ENCODE results near the gene PLXNA2. TPM values are rescaled to one million over a fixed set of nuclear protein-coding genes. Genes with fewer than 3 reads are reported as not detected.

PLXNA2 gene
- total and polyA plus RNA-seq, 9 donors = 17.8 to 43.3 (median 35.1) TPM

DNA sequence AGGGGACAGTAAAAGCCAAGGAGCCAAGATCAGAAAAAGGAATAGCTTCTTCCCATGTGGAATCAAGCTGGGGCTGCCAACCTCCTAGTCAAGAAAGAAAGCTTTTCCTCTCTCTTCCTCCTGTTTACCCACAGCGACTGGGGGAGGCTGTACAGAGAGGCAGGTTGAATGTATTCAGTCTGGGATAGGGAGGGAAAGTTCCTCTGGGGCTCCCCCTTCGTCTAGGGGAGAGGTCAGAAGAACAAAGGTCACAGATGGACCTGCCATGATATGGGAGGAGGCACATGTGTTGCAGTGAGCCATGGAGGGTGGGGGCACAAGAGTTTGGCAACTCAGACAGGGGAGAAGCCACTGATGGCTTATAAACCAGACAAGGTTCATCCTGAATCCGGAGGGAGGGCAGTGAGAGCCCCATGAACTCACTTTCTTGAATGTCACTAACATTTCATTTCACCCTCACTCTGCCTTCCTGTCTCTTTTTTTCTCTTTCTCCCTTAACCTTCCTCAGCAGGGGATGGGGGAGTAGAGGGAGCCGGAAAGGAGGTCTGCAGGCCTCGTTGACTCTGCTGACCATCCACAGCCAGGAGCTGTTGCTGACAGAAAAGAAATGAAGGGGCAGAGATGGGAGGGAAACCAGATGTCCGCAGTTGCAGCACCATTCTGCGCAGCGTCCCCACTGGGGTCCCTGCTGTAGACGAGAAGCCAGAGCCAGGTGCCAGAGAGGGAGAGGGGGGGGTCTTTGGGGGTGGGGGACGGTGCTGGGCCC is 61.1 kb downstream of the PLXNA2 start:
- Histone ChIP-seq H3K27ac (ENCODE audit: low read length) (peak overlapping the region; percentile 87), H3K4me1 (ENCODE audit: control insufficient read depth, insufficient read depth, low read length) (peaks cover 76% of the 10 kb centered on the region), H3K27me3 (ENCODE audit: control insufficient read depth, insufficient read depth, low read length) (no peaks in the 10 kb centered on the region), H3K4me3 (ENCODE audit: low read length) (no peak overlapping the region), H3K36me3 (ENCODE audit: control insufficient read depth, insufficient read depth, low read length) (peaks cover 10% of the 10 kb centered on the region), H3K9me3 (replicated peaks; ENCODE audit: control insufficient read depth, low read depth, low read length) (no peaks in the 10 kb centered on the region)
- WGBS (ENCODE audit: insufficient coverage) = 55% methylated on average over 1 of the region's 10 CpGs
- no peak for DNase-seq

DNA sequence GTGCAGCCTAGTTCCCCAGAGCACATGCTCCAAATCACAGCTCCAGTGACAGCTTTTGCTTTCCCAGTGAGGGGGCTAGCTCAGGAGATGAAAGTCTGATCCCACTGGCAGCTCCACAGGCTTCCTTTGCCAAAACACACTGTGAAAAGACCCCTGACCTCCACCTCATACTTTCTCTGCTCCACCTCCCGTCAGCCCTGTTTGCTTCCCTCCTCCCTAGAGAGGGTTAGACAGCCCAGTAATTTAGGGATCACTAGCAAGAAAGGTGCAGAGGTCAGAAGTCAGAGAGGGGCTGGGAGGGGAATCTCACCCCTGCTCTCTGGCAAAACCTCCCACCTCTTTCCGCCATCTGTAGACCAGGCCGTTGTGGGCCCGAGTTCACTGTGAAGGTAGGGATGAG is 62.8 kb downstream of the PLXNA2 start:
- H3K4me3 ChIP-seq (ENCODE audit: low read length) = no peak overlapping the region
- H3K27me3 ChIP-seq (ENCODE audit: control insufficient read depth, insufficient read depth, low read length) = no peaks in the 10 kb centered on the region
- H3K36me3 ChIP-seq (ENCODE audit: control insufficient read depth, insufficient read depth, low read length) = peaks cover 9% of the 10 kb centered on the region
- no CpG with 5 or more reads among the region's 4 CpGs for WGBS (ENCODE audit: insufficient coverage)
- peaks cover 83% of the 10 kb centered on the region for H3K4me1 ChIP-seq (ENCODE audit: control insufficient read depth, insufficient read depth, low read length)
- no peak overlapping the region for H3K27ac ChIP-seq (ENCODE audit: low read length)
- DNase-seq = no peak
- H3K9me3 ChIP-seq (replicated peaks; ENCODE audit: control insufficient read depth, low read depth, low read length) = no peaks in the 10 kb centered on the region

DNA sequence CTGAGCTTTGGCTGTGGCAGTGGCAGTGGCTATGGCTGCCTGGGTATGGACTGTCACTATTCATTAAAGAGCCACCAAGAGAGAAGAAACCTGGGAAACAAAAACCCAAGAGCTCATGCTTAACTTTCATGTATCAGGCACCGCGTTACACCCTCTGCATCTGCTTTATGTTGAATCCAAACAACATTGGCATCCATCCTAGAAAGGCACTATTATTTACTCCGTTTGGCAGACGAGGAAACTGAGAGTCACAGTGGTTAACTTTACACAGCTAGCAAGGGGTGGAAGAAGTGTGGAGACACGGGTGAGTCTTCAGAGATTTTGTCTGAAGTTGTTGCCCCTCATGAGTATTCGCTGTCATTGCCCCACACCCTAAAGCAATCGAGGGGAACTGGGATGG is 63.8 kb downstream of the PLXNA2 start:
- peaks cover 12% of the 10 kb centered on the region for H3K36me3 ChIP-seq (ENCODE audit: control insufficient read depth, insufficient read depth, low read length)
- DNase-seq = peak; percentile 57
- no peak overlapping the region for H3K4me3 ChIP-seq (ENCODE audit: low read length)
- peaks cover 82% of the 10 kb centered on the region for H3K4me1 ChIP-seq (ENCODE audit: control insufficient read depth, insufficient read depth, low read length)
- no peaks in the 10 kb centered on the region for H3K27me3 ChIP-seq (ENCODE audit: control insufficient read depth, insufficient read depth, low read length)
- no peak overlapping the region for H3K27ac ChIP-seq (ENCODE audit: low read length)
- 43% methylated on average over 1 of the region's 7 CpGs for WGBS (ENCODE audit: insufficient coverage)
- H3K9me3 ChIP-seq (replicated peaks; ENCODE audit: control insufficient read depth, low read depth, low read length) = no peaks in the 10 kb centered on the region

DNA sequence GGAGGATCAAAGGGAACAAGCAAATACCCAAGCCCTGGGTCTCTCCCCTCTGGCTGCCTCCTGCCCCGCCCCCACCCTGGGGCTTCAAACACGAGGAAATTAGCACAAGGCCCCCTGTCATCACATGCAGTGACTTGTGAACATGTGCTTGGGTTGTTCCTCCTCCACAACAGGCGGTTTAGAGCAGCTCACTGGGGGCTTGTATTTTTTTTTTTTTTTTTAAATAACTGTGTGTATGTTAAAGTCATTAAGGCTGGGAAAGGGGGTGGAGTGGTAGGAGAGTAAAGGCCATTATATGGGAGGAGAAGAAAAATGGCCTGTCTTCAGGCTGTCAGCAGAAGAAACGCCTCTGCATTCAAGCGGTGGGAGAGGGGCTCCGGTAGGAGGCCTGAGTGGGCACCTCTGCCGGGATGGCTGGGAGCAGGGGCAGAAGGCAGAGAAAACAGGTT is 64.2 kb downstream of the PLXNA2 start:
- peaks cover 15% of the 10 kb centered on the region for H3K36me3 ChIP-seq (ENCODE audit: control insufficient read depth, insufficient read depth, low read length)
- WGBS (ENCODE audit: insufficient coverage) = 32% methylated on average over 3 of the region's 7 CpGs
- H3K27me3 ChIP-seq (ENCODE audit: control insufficient read depth, insufficient read depth, low read length) = no peaks in the 10 kb centered on the region
- no peak overlapping the region for H3K4me3 ChIP-seq (ENCODE audit: low read length)
- peak; percentile 65 for DNase-seq
- no peak overlapping the region for H3K27ac ChIP-seq (ENCODE audit: low read length)
- H3K4me1 ChIP-seq (ENCODE audit: control insufficient read depth, insufficient read depth, low read length) = peaks cover 82% of the 10 kb centered on the region
- H3K9me3 ChIP-seq (replicated peaks; ENCODE audit: control insufficient read depth, low read depth, low read length) = no peaks in the 10 kb centered on the region

DNA sequence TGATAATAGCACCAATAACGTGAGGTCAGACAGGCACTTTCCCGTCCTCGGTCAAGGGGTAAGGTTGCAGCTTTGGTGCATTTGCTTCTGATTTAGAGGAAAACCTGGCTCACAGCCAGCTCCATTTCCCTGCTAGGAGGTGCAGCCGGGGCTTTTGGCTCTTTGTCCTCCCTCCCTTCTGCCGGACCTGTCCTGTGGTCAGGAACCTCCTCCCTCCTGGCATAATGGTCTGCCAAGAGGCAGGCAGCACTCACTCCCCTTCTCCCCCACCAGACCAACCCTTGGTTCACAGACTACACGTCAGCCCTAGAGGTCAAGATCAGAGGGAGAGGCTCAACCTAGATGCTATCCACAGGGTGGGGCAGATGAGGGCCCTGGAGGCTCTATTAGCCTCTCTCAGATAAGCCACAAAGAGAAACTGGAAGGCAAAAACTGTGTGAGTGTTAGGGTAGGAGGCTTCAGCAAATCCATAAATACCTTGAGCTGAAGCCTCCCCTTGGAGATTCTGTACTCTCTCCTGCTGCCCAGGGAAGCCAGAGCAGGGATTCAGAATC is 64.8 kb downstream of the PLXNA2 start:
- H3K9me3 ChIP-seq (replicated peaks; ENCODE audit: control insufficient read depth, low read depth, low read length) = no peaks in the 10 kb centered on the region
- WGBS (ENCODE audit: insufficient coverage) = 34% methylated on average over 4 of the region's 6 CpGs

DNA sequence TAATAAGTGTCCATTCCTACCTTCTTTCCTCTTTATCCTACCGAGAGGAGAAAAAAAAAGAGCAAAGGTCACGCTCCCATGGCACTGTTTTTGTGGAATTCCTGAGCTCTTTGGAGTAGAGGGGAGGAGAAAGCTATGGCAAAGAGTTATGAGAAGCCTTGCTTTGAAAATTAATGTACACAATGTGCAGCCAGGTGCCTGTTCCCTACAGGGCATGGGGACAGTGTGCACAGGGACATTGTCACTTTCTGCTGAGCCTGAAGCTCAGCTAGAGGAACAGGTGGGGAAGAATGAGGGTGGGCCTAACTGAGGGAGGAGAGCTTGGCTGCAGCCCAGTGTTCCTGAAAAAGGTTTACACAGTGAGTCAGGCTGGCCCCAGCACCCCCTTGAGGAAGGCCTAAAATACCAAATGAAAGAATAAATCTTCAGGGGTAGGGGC is 66.1 kb downstream of the PLXNA2 start:
- Histone ChIP-seq H3K36me3 (ENCODE audit: control insufficient read depth, insufficient read depth, low read length) (peaks cover 23% of the 10 kb centered on the region), H3K4me1 (ENCODE audit: control insufficient read depth, insufficient read depth, low read length) (peaks cover 82% of the 10 kb centered on the region), H3K4me3 (ENCODE audit: low read length) (no peak overlapping the region), H3K9me3 (replicated peaks; ENCODE audit: control insufficient read depth, low read depth, low read length) (no peaks in the 10 kb centered on the region), H3K27me3 (ENCODE audit: control insufficient read depth, insufficient read depth, low read length) (no peaks in the 10 kb centered on the region), H3K27ac (ENCODE audit: low read length) (no peak overlapping the region)
- peak; percentile 49 for DNase-seq
- WGBS (ENCODE audit: insufficient coverage) = 100% methylated on average over 1 of the region's 2 CpGs

More for the DNA sequence above, 64.8 kb downstream of the PLXNA2 start:
- peak; percentile 46 for DNase-seq
- Histone ChIP-seq H3K4me3 (ENCODE audit: low read length) (no peak overlapping the region), H3K4me1 (ENCODE audit: control insufficient read depth, insufficient read depth, low read length) (peaks cover 82% of the 10 kb centered on the region), H3K27ac (ENCODE audit: low read length) (no peak overlapping the region), H3K36me3 (ENCODE audit: control insufficient read depth, insufficient read depth, low read length) (peaks cover 15% of the 10 kb centered on the region), H3K27me3 (ENCODE audit: control insufficient read depth, insufficient read depth, low read length) (no peaks in the 10 kb centered on the region)

DNA sequence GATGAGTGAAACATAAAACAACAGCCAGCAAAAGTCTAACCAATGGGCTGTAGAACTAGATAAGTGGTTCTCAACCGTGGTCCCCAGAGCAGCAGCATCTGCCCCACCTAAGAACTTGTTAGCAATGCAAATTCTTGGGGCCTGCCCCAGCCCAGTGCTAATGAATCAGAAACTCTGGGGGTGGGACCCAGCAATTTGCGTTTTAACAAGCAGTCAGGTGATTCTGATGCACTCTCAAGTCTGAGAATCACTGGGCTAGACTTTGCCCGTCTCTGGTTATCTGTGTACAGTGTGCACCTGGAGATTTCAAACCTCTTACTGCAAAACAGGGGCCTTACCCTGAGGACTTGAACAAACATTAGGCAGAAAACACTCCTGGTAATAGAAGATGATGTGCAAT is 66.5 kb downstream of the PLXNA2 start:
- no peaks in the 10 kb centered on the region for H3K9me3 ChIP-seq (replicated peaks; ENCODE audit: control insufficient read depth, low read depth, low read length)
- peaks cover 23% of the 10 kb centered on the region for H3K36me3 ChIP-seq (ENCODE audit: control insufficient read depth, insufficient read depth, low read length)
- 93% methylated on average over 2 of the region's 3 CpGs for WGBS (ENCODE audit: insufficient coverage)
- H3K4me3 ChIP-seq (ENCODE audit: low read length) = no peak overlapping the region
- DNase-seq = no peak
- no peaks in the 10 kb centered on the region for H3K27me3 ChIP-seq (ENCODE audit: control insufficient read depth, insufficient read depth, low read length)
- H3K4me1 ChIP-seq (ENCODE audit: control insufficient read depth, insufficient read depth, low read length) = peaks cover 78% of the 10 kb centered on the region
- no peak overlapping the region for H3K27ac ChIP-seq (ENCODE audit: low read length)

DNA sequence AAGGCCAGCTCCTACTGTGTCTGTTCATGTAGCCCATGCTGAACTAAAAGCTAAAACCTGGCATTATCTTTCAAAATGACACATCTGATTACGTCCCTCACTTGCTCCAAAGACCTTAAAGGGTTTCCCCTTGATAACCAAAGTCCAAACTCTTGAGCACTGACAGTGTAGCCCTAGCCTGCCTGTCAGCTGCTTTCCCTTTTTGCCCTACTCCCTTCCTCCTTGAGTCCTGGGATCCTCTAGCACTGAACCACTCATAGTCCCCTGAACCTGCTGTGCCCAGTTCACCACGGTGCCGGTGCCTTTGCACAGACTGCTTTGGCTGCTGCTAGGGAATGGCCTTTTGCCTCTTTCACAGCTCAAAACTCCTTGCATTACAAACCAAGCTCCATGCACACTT is 67.5 kb downstream of the PLXNA2 start:
- peaks cover 71% of the 10 kb centered on the region for H3K4me1 ChIP-seq (ENCODE audit: control insufficient read depth, insufficient read depth, low read length)
- no peaks in the 10 kb centered on the region for H3K27me3 ChIP-seq (ENCODE audit: control insufficient read depth, insufficient read depth, low read length)
- no peak overlapping the region for H3K27ac ChIP-seq (ENCODE audit: low read length)
- 80% methylated on average over 3 of the region's 3 CpGs for WGBS (ENCODE audit: insufficient coverage)
- no peak for DNase-seq
- peaks cover 27% of the 10 kb centered on the region for H3K36me3 ChIP-seq (ENCODE audit: control insufficient read depth, insufficient read depth, low read length)
- H3K9me3 ChIP-seq (replicated peaks; ENCODE audit: control insufficient read depth, low read depth, low read length) = no peaks in the 10 kb centered on the region
- no peak overlapping the region for H3K4me3 ChIP-seq (ENCODE audit: low read length)

DNA sequence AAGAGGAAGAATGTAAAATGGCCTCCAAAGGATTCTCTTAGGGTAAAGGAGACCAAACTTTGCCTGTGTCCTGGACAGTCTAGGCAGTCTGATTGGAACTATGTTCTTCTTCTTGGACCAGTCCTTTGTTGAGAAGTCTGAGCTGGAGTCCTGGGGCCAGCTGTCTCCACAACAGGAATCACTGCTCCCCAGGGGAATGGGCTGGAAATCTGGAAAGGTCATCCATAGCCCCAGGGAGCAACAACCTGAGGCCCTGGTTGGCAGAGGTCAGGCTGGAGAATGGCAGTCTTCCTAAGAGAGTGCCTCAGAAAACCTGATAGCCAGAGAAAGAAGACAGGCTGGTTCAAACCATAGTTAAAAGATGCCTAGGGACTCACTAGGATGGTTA is 68.7 kb downstream of the PLXNA2 start:
- H3K27ac ChIP-seq (ENCODE audit: low read length) = no peak overlapping the region
- peaks cover 60% of the 10 kb centered on the region for H3K4me1 ChIP-seq (ENCODE audit: control insufficient read depth, insufficient read depth, low read length)
- no peak for DNase-seq
- no peaks in the 10 kb centered on the region for H3K9me3 ChIP-seq (replicated peaks; ENCODE audit: control insufficient read depth, low read depth, low read length)
- H3K36me3 ChIP-seq (ENCODE audit: control insufficient read depth, insufficient read depth, low read length) = peaks cover 30% of the 10 kb centered on the region
- H3K4me3 ChIP-seq (ENCODE audit: low read length) = no peak overlapping the region
- no peaks in the 10 kb centered on the region for H3K27me3 ChIP-seq (ENCODE audit: control insufficient read depth, insufficient read depth, low read length)

DNA sequence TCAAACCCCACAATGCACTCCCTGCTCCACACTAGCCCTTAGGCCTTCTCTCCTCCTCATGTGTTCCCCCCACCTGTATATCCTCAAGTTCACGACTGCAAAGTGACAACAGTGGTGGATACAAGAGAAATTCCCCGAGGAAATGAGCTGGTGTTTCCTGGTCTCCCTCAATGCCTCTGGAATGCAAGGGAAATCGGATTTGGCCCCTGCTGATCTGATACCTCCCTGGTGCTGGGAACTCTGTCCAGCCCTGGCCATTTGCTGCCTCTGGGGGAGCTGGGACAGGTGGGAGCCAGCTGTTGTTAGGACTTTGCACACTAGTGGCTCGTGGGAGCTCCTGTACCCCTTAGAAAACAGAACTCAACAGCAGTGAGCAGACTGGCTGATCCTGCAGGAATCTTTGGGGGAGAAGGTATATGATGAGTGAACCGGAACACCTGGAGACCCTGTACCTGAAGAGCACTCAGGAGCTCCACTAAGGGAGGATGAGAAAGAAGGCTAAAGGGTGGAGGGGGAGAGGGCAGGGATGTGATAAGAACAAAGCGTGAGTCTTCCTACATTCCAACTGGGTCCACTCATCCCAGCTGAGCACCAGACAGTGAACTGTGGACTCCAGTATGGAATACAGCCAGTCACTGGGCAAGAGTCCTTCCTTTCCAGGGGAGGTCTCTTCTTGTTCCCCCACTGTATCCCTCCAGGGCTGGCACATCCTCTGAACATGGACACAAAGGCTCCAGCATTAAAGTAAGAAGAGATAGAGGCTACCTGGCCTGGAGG is 69.3 kb downstream of the PLXNA2 start:
- no peaks in the 10 kb centered on the region for H3K9me3 ChIP-seq (replicated peaks; ENCODE audit: control insufficient read depth, low read depth, low read length)
- peaks cover 30% of the 10 kb centered on the region for H3K36me3 ChIP-seq (ENCODE audit: control insufficient read depth, insufficient read depth, low read length)
- H3K27ac ChIP-seq (ENCODE audit: low read length) = no peak overlapping the region
- peaks cover 60% of the 10 kb centered on the region for H3K4me1 ChIP-seq (ENCODE audit: control insufficient read depth, insufficient read depth, low read length)
- H3K4me3 ChIP-seq (ENCODE audit: low read length) = no peak overlapping the region
- no peak for DNase-seq
- 83% methylated on average over 2 of the region's 6 CpGs for WGBS (ENCODE audit: insufficient coverage)
- no peaks in the 10 kb centered on the region for H3K27me3 ChIP-seq (ENCODE audit: control insufficient read depth, insufficient read depth, low read length)

Measured in muscle of leg (tissue), 11 donors.